K562 (cell line): ENCODE results near the gene DENND1A. TPM values are rescaled to one million over a fixed set of nuclear protein-coding genes. Genes with fewer than 3 reads are reported as not detected.
A peak's percentile ranks its signal among the peaks of the same experiment; 100 is the strongest.

Source experiments
- CBFA2T3 ChIP-seq: fragments of 450-650 bp; IDR thresholded peaks from 2 replicates; pipeline ENCODE4 v1.6.1; 2017
- CBX1 ChIP-seq: sonication (generic); IDR thresholded peaks from 2 replicates; pipeline ENCODE4 v1.6.1; 2016; ENCODE audit warnings: antibody characterized with exemption, low read depth, mild to moderate bottlenecking
- CTBP1 ChIP-seq: fragments of 450-650 bp; IDR thresholded peaks from 2 replicates; pipeline ENCODE4 v1.6.1; 2016; ENCODE audit warnings: borderline replicate concordance
- JUND ChIP-seq, 2 experiments: IDR thresholded peaks; 2 replicates in 1 of 2; 3 replicates in 1 of 2; pipeline ENCODE4 v1.6.1; 2011; ENCODE audit warnings: borderline replicate concordance in 2 of 2, low read depth in 2 of 2, low read length in 2 of 2, improper control_type of control experiment in 1 of 2, missing biosample characterization in 1 of 2, missing genetic modification characterization in 1 of 2, missing genetic modification reagents in 1 of 2
- NCOR1 ChIP-seq: fragments of 450-650 bp; IDR thresholded peaks from 2 replicates; pipeline ENCODE4 v1.6.1; 2016; ENCODE audit warnings: mild to moderate bottlenecking, moderate library complexity
- SNRNP70 ChIP-seq: fragments of 200-400 bp; formaldehyde crosslinking; optimal IDR thresholded peaks from 2 replicates; pipeline ENCODE3; 2017; ENCODE audit warnings: low read depth, low read length
- XRCC3 ChIP-seq: fragments of 450-650 bp; IDR thresholded peaks from 2 replicates; pipeline ENCODE4 v1.6.1; 2017; ENCODE audit warnings: mild to moderate bottlenecking, moderate library complexity
- ZSCAN32 ChIP-seq: fragments of 450-650 bp; formaldehyde crosslinking; IDR thresholded peaks from 2 replicates; pipeline ENCODE4 v1.4.0; 2020; ENCODE audit warnings: mild to moderate bottlenecking, moderate library complexity
- polyA plus RNA-seq, 8 experiments: library from polyadenylated mRNA; depleted of rRNA in 4 of 8; stranded (reverse) in 5 of 8; unstranded in 3 of 8; fragments of >200 nt; fragmentation: Nextera tagmentation in 2 of 8; fragmentation: Illumina TruSeq in 1 of 8; extraction: Ambion mirVana in 2 of 8; extraction: Trizol in 1 of 8; gene quantifications; 2 replicates each; pipeline versions ENCODE4 v1.2.1 to v1.2.3, GENCODE V29; 2011 to 2014; ENCODE audit warnings: inconsistent platforms in 1 of 8, missing spikeins in 1 of 8
- total RNA-seq, 7 experiments: library from RNA; depleted of rRNA in 6 of 7; stranded (reverse); fragments of >200 nt in 6 of 7; fragmentation: Illumina TruSeq in 2 of 7; extraction: Trizol in 2 of 7; gene quantifications; 2 replicates each; pipeline versions ENCODE4 v1.2.1 to v1.2.3, GENCODE V29; 2011 to 2021; ENCODE audit warnings: low replicate concordance in 1 of 7
- TF ChIP-seq, protein P1 (sequence below), 2 experiments: fragments of 450-650 bp in 1 of 2; sonication (generic) in 1 of 2; formaldehyde crosslinking in 1 of 2; IDR thresholded peaks in 1 of 2; conservative IDR thresholded peaks in 1 of 2; 2 replicates each; pipeline versions ENCODE4 v1.6.1 to v1.8.1; 2016 to 2023; ENCODE audit warnings: mild to moderate bottlenecking in 2 of 2, moderate library complexity in 2 of 2, inconsistent platforms in 1 of 2, missing genetic modification reagents in 1 of 2
- TF ChIP-seq, protein P2 (sequence below), 3 experiments: fragments of 200-800 bp in 1 of 3; sonication (Bioruptor generic) in 1 of 3; sonication (generic) in 1 of 3; formaldehyde crosslinking in 1 of 3; IDR thresholded peaks; 2 replicates each; pipeline versions ENCODE4 v1.6.1 to v1.8.0; 2016 to 2022; ENCODE audit warnings: mild to moderate bottlenecking in 2 of 3, missing compliant biosample characterization in 2 of 3, missing genetic modification characterization in 2 of 3, missing genetic modification reagents in 1 of 3
- TF ChIP-seq, protein P3 (sequence below), 2 experiments: fragments of 450-650 bp in 1 of 2; IDR thresholded peaks; 2 replicates each; pipeline ENCODE4 v1.6.1; 2011 to 2017; ENCODE audit warnings: low read depth in 2 of 2, antibody characterized with exemption in 1 of 2, borderline replicate concordance in 1 of 2, low read length in 1 of 2, mild to moderate bottlenecking in 1 of 2, mixed read lengths in 1 of 2; ENCODE audit not compliant: control insufficient read depth in 1 of 2
- TF ChIP-seq, protein P4 (sequence below): IDR thresholded peaks from 3 replicates; pipeline ENCODE4 v1.6.1; 2011; ENCODE audit warnings: borderline replicate concordance, mild to moderate bottlenecking, moderate library complexity; ENCODE audit not compliant: insufficient read length; ENCODE audit errors: extremely low read depth
- TF ChIP-seq, protein P5 (sequence below): sonication (generic); formaldehyde crosslinking; IDR thresholded peaks from 2 replicates; pipeline ENCODE4 v1.8.0; 2022; ENCODE audit warnings: missing genetic modification reagents, mild to moderate bottlenecking, borderline replicate concordance
- TF ChIP-seq, protein P6 (sequence below): fragments of 450-650 bp; conservative IDR thresholded peaks from 2 replicates; pipeline ENCODE4 v1.6.1; 2016; ENCODE audit warnings: missing genetic modification characterization, low read depth, mild to moderate bottlenecking, missing compliant biosample characterization, moderate library complexity

DENND1A gene
- total and polyA plus RNA-seq, 9 of the 15 experiments (the other 6 are each of a cell fraction or from before 2014, with no cell fraction given) = 7.6 to 29.5 (median 15.7) TPM

DNA sequence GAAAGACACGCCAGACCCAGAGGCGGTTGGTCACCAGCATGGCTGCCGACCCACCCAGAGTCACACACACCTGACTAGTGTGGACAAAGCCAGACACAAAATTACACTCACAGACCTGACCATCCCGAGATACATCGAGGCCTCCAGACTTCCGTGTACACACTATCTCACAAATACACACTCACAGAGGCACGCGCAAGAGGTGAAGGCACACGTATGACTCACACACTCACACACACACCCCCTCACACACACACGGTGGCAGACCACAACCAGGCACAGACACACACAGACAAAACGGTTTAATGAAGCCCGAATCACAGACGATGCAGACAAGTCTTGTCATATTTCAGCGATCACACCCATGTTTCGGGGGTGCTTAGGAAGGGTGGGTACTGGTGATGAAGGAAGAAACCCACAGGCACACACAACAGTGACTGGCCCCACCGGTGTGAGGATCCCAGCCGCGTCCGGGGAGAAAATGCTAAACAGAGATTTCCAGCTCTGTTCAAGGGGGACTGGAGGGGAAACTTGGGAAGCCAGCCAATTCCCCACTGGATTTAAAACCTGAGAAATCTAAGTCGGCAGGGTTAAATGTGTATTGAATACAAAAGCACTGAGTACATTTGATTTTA is 522.6 kb downstream of the DENND1A start (continued):
- TF ChIP-seq, protein P1, sequence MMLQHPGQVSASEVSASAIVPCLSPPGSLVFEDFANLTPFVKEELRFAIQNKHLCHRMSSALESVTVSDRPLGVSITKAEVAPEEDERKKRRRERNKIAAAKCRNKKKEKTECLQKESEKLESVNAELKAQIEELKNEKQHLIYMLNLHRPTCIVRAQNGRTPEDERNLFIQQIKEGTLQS (IDR thresholded peaks at IDR 0.05) = peak; percentile 32; the same call in 1 of the 2 replicates
- TF ChIP-seq, protein P1 (CRISPR knock-in tag; conservative IDR thresholded peaks at IDR 0.05) = no peak
- TF ChIP-seq, protein P2, sequence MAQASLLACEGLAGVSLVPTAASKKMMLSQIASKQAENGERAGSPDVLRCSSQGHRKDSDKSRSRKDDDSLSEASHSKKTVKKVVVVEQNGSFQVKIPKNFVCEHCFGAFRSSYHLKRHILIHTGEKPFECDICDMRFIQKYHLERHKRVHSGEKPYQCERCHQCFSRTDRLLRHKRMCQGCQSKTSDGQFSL (CRISPR knock-in tag; IDR thresholded peaks at IDR 0.05) = 0 out of 2 replicates have a peak, but pooled peaks have one; percentile 18
- TF ChIP-seq, protein P2 (tag; IDR thresholded peaks at IDR 0.05) = no peak
- TF ChIP-seq CBFA2T3 (peak; percentile 48; the same call in 1 of the 2 replicates), CTBP1 (no peak), ZSCAN32 (CRISPR knock-in tag) (no peak), NCOR1 (no peak), SNRNP70 (no peak), JUND (IDR thresholded peaks at IDR 0.05; ENCODE audit: borderline replicate concordance, low read depth, low read length) (peak; percentile 58), JUND (tag; IDR thresholded peaks at IDR 0.05; ENCODE audit: borderline replicate concordance, low read depth, low read length) (0 out of 3 replicates have a peak, but pooled peaks have one; percentile 30), XRCC3 (no peak), CBX1 (no peak)
- TF ChIP-seq, protein P3, sequence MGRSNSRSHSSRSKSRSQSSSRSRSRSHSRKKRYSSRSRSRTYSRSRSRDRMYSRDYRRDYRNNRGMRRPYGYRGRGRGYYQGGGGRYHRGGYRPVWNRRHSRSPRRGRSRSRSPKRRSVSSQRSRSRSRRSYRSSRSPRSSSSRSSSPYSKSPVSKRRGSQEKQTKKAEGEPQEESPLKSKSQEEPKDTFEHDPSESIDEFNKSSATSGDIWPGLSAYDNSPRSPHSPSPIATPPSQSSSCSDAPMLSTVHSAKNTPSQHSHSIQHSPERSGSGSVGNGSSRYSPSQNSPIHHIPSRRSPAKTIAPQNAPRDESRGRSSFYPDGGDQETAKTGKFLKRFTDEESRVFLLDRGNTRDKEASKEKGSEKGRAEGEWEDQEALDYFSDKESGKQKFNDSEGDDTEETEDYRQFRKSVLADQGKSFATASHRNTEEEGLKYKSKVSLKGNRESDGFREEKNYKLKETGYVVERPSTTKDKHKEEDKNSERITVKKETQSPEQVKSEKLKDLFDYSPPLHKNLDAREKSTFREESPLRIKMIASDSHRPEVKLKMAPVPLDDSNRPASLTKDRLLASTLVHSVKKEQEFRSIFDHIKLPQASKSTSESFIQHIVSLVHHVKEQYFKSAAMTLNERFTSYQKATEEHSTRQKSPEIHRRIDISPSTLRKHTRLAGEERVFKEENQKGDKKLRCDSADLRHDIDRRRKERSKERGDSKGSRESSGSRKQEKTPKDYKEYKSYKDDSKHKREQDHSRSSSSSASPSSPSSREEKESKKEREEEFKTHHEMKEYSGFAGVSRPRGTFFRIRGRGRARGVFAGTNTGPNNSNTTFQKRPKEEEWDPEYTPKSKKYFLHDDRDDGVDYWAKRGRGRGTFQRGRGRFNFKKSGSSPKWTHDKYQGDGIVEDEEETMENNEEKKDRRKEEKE (IDR thresholded peaks at IDR 0.05; ENCODE audit: borderline replicate concordance in 1 of 2, control insufficient read depth in 1 of 2, low read depth in 2 of 2, low read length in 1 of 2) = no peak
- TF ChIP-seq, protein P4, sequence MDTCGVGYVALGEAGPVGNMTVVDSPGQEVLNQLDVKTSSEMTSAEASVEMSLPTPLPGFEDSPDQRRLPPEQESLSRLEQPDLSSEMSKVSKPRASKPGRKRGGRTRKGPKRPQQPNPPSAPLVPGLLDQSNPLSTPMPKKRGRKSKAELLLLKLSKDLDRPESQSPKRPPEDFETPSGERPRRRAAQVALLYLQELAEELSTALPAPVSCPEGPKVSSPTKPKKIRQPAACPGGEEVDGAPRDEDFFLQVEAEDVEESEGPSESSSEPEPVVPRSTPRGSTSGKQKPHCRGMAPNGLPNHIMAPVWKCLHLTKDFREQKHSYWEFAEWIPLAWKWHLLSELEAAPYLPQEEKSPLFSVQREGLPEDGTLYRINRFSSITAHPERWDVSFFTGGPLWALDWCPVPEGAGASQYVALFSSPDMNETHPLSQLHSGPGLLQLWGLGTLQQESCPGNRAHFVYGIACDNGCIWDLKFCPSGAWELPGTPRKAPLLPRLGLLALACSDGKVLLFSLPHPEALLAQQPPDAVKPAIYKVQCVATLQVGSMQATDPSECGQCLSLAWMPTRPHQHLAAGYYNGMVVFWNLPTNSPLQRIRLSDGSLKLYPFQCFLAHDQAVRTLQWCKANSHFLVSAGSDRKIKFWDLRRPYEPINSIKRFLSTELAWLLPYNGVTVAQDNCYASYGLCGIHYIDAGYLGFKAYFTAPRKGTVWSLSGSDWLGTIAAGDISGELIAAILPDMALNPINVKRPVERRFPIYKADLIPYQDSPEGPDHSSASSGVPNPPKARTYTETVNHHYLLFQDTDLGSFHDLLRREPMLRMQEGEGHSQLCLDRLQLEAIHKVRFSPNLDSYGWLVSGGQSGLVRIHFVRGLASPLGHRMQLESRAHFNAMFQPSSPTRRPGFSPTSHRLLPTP = no peak
- TF ChIP-seq, protein P5, sequence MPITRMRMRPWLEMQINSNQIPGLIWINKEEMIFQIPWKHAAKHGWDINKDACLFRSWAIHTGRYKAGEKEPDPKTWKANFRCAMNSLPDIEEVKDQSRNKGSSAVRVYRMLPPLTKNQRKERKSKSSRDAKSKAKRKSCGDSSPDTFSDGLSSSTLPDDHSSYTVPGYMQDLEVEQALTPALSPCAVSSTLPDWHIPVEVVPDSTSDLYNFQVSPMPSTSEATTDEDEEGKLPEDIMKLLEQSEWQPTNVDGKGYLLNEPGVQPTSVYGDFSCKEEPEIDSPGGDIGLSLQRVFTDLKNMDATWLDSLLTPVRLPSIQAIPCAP = no peak
- TF ChIP-seq, protein P6, sequence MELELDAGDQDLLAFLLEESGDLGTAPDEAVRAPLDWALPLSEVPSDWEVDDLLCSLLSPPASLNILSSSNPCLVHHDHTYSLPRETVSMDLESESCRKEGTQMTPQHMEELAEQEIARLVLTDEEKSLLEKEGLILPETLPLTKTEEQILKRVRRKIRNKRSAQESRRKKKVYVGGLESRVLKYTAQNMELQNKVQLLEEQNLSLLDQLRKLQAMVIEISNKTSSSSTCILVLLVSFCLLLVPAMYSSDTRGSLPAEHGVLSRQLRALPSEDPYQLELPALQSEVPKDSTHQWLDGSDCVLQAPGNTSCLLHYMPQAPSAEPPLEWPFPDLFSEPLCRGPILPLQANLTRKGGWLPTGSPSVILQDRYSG = no peak
